HG03521 (cell line): ENCODE measurements around the gene AP1M2.
A peak's percentile ranks its signal among the peaks of the same experiment; 100 is the strongest.
"Not testable (repeated sequence)": the region's sequence is repeated elsewhere in the genome, so short reads cannot be mapped to it uniquely, and the experiment has no call there.

Experiments used
- ATAC-seq: cut with Tn5 transposase; IDR thresholded peaks from one replicate; pipeline ENCODE4 v1.9.1; 2021; ENCODE audit warnings: mild to moderate bottlenecking, moderate library complexity; ENCODE audit not compliant: unreplicated experiment

AP1M2 gene

GRCh38 chr19:10602330-10603083 lies 15.4 kb upstream of the AP1M2 start:
- peak; percentile 64 for ATAC-seq

GRCh38 chr19:10601999-10602329 lies 14.9 kb upstream of the AP1M2 start:
- no peak for ATAC-seq

DNA sequence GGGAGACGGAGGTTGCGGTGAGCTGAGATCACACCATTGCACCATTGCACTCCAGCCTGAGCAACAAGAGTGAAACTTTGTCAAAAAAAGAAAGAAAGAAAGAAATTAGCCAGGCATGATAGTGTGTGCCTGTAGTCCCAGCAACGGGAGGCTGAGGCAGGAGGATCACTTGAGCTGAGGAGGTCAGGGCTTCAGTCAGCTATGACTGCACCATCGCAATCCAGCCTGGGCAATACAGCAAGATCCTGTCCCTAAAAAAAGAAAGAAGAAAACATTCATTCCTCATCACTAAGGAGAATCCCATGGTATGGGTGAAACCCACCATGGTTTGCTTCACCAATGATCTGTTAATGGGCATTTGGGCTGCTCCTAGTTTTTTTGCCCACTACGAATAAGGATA lies 13.0 kb upstream of the AP1M2 start:
- ATAC-seq, result no peak

DNA sequence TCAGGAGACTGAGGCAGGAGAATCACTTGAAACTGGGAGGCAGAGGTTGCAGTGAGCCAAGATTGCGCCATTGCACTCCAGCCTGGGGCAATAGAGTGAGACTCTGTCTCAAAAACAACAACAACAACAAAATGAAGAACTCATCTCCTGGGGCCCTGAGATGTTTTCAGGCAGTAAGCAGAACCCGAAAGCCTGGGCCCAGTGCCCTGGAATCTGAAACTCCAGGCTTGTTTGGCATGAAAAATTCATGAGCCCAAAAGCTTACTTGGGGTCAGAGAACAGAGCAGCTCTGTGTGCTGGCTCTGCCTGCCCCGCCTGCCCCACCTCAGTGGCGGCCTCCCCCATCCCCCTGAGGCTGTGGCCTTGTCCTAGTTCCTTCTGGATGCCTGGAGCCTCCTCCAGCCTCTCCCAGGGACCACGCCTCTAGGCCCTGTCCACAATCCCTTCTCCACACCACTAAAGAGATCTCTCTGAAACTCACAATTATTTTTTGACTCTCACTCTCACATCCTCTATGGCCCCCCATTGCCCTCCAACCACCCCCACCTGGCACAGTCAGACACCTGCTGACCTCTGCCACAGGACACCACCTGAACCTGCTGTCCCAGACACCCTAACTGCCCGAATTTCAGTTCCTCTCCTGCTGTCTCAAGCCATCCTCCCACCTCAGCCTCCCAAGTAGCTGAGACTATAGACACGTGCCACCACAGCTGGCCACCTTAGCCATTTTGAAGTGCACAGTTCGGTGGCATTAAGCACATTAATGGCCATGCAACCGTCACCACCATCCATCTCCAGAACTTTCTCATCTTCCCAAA lies 6.9 kb upstream of the AP1M2 start:
- no peak for ATAC-seq

DNA sequence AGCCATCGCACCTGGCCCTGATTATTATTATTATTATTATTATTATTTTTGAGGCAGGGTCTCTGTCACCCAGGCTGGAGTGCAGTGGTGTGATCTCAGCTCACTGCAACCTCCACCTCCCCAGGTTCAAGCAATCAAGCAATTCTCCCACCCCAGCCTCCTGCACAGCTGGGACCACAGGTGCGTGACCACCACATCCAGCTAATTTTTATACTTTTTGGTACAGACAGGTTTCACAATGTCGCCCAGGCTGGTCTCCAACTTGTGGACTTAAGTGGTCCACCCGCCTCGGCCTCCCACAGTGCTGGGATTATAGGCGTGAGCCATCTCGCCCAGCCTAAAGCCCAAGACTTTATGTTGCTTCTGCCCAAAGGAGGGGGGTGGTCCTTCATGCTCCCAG lies 6.0 kb upstream of the AP1M2 start:
- no peak for ATAC-seq

DNA sequence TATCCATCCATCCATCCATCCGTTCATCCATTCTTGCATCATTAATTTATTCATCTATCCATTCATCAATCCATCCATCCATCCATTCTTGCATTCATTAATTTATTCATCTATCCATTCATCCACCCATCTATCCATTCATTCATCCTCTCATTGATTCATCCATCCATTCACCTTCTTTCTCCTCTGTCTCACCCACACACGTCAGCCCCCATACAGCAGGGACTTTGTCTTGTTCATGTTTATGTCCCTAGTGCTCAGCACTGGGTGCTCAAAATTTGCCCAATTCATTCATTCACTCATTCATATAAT lies 683 bp upstream of the AP1M2 start:
- no peak for ATAC-seq

GRCh38 chr19:10586396-10586795 lies 716 bp downstream of the AP1M2 start:
- no peak for ATAC-seq

- ATAC-seq, result no peak
Measured at GRCh38 chr19:10583036-10583776, 3.9 kb downstream of the AP1M2 start.

- no peak for ATAC-seq
Measured at GRCh38 chr19:10582091-10582490, 5.0 kb downstream of the AP1M2 start.

- ATAC-seq, result no peak
Measured at GRCh38 chr19:10580979-10581631, 6.0 kb downstream of the AP1M2 start.

- ATAC-seq, result no peak
Measured at GRCh38 chr19:10577951-10578350, 9.2 kb downstream of the AP1M2 start.

DNA sequence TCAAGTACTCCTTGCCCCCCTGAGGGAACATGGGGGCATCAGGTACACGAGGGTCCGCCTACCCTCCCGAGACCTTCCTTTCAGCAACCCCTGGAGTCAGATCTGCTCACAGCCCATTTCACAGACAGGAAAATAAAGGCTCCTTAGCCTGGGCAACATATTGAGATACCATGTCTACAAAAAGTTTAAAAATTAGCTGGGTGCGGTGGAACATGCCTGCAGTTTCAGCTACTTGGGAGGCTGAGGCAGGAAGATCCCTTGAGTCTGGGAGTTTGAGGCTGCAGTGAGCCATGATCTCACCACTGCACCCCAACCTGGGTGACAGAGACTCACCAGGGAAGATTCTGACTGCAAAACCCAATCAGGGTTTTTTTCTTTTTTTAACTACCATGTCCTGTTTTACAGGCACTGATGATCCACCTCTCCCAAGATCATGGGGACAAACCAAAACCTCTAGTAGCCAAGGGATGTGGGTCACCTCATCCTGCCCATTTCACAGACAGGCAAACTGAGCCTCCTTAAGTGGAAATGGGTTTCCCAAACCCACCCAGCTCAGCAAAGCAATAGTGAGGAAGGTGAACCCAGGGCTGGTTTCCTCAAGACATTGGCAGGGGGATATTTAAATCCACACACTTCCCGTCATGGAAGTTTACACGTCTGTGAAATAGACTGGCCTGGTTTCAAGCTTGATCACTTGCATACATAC lies 11.9 kb downstream of the AP1M2 start:
- ATAC-seq, result no peak

DNA sequence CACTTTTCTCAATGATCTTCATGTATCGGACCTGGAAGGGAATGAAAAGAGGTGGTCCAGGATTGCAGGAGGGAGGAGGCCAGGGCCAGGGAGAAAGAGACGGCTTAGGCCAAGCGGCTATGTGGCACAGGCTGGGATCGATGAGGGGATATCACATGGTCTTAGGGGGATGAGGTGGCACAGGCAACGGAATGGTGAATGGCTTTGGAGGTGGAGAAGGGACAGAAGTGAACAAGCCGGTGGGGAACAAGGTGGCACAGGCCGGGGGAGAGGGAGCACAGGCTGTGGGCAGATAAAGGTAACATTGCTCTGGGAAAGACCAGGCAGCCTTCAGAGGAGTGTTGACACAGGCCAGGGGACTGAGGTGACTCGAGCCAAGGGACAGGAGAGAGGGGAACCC lies 12.7 kb downstream of the AP1M2 start:
- ATAC-seq, result no peak

DNA sequence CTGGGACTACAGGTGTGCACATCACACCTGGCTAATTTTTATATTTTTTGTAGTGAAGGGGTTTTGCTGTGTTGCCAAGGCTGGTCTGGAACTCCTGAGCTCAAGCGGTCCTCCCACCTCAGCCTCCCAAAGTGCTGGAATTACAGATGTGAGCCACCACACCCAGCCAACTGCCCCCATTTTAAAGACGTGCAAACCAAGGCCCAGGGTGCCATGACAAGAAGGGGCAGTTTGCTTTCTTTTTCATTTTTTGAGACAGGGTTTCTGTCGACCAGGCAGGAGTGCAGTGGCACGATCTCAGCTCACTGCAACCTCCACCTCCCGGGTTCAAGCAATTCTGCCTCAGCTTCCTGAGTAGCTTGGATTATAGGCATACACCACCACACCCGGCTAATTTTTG lies 13.3 kb downstream of the AP1M2 start:
- ATAC-seq, result not testable (repeated sequence)

DNA sequence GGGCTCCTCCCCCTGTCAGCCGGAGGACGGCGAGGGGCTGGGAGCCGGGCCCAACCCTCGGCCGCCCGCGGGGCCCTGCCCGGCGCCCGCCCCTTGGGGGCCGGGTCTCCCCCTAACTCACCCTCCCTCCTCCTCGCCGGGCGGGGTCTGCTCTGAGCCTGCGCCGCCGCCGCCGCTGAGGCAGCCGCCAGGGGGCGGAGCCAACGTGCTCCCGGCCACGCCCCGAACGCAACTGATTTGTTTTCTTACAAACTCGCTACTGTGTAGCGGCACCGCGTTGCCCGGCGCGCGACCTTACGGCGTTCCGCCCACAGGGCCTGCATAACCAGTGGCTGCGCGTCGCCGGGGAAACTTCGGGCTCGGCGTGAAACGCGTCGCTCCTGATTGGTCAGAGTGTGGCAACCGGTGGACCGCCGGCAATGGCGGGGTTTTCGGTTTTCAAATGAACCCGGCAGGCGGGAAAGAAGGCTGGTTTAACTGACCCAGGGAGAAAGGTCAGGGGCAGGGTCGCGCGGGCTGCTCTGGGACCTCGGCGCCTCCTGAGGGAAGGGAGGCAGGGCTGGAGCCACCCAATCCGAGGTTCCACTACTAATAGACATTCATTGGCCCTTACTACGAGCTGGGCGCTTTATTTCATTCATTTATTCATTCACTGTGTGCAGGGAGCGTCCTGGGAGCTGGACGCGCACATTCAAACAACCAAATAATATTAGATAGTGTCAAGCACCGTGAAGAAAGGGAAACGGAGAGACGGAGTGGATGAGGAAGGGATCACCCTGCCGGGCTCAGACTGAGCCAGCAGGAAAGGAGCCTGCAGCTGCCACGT lies 18.1 kb downstream of the AP1M2 start, which contains the start of gene CDKN2D:
Gene CDKN2D, minus strand, starts transcription at position 154 of the 826 bp plus-strand sequence. CDS start 326 bp downstream, outside the sequence.
- ATAC-seq, result peak; percentile 59

DNA sequence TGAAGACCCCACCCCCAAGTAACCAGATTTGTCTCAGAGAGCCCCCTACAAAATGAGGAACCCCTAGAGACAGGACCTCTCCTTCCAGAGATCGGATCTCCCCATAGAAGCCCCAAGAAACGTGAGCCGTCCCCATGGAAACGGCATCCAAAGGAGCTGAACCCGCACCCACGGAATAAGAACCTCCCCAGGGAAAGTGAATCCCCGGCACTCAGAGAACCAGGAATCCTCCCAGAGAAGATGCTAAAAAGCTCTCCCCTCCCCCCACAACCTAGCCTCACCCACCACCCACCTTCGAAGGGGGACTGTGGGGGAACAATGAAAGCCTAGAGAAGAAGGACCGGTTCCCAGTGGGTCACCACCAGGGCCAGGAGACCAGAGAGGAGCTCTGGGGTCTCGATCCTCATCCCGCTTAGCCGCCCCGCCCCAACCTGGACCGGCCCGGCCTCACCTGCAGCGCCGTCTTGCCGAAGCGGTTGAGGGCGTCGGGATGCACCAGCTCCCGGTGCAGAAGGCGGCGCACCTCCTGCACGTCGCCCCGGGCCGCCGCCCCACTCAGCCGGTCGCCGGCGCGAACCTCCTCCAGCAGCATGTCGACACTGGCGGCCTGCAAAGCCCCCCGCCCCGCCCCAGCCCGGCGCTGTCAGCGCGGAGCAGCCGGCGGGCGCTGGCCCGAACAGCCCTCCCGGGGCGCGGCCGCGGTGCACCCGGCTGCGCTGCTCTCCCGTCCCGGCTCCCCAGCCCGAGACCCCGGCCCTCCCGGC lies 18.9 kb downstream of the AP1M2 start:
- ATAC-seq, result no peak

DNA sequence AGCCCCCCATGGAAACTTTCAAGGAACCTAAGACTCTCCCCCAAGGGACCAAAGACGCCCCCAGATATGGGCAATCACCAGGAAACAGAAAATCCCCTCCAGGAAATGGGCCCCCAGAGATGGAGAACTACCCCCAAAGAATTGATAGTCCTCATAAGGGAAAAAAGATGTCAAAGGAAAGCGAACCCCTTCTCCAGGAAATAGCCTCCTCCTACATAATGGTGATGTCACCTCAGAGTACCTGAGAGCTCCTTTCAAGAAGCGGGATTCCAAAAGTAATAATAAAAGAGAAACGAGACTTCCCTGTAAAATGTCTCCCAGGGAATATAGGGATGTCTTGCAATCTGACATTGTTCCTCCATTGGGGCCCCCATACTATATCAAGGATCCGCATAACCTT lies 19.5 kb downstream of the AP1M2 start:
- no peak for ATAC-seq

DNA sequence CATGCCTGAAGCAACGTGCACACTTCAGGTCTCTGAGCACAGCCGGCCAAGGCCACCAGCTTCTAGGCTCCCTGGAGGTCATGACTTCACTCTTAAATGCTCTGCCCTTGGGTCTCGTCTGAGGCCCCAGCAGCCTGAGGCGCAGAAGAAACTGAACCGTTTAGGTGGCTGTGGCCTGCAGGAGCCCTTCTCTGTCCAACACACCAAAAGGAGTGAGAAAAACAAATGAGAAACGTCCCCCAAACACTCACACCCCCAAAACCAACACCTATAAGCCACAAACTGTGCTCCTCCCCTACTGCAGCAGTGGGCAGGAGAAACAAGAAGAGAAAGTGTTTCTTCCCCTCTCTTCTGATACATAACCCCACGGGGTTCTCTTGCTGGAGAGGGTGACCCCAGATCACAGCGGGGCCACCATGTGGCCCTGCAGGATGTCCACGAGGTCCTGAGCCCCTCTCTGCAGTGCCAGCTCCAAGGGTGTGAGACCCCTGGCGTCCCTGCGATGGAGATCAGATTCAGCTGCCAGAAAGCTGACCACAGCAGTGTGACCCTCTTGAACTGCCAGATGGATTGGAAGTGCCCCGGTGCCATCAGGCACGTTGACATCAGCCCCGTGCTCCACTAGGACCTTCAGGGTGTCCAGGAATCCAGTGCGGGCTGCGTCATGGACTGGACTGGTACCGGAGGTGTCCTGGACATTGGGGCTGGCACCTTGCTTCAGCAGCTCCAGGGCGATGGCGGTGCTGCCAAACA lies 20.3 kb downstream of the AP1M2 start:
- no peak for ATAC-seq

DNA sequence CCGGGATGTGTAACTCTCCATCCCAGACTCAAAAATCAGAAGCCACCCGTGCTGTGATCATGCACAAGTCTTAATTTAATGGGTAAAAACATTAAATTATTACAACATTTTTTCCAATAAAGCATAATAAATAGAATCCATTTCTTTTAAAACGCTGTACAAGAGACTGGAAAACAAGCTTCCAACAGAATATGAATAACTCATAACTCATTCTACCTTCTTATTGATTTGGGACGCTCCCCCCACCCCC lies 20.8 kb downstream of the AP1M2 start:
- ATAC-seq, result no peak
